Bone marrow (tissue), 2 donors: ENCODE results near the gene CBFA2T3.

ENCODE experiments used
- DNase-seq, 2 donors: peaks; one replicate each; lab custom pipeline; 2025; lab: John Stamatoyannopoulos, UW

The CBFA2T3 gene

GRCh38 chr16:88839026-88839529 is 137.9 kb downstream of the CBFA2T3 start:
- DNase-seq, result no peak

- DNase-seq, result no peak
These were observed 138.4 kb downstream of the CBFA2T3 start for GRCh38 chr16:88838566-88838965.

- no peak for DNase-seq
These were observed 139.2 kb downstream of the CBFA2T3 start for GRCh38 chr16:88837806-88838205.

- no peak for DNase-seq
These were observed 140.2 kb downstream of the CBFA2T3 start for GRCh38 chr16:88836791-88837190.

GRCh38 chr16:88835818-88836217 is 141.2 kb downstream of the CBFA2T3 start:
- no peak for DNase-seq

- no peak for DNase-seq
These were observed 141.6 kb downstream of the CBFA2T3 start for GRCh38 chr16:88835383-88835782.

GRCh38 chr16:88834670-88835069 is 142.3 kb downstream of the CBFA2T3 start:
- no peak for DNase-seq

- no peak for DNase-seq
These were observed 143.9 kb downstream of the CBFA2T3 start for GRCh38 chr16:88833086-88833485.

- no peak for DNase-seq
These were observed 145.2 kb downstream of the CBFA2T3 start for GRCh38 chr16:88831838-88832237.

- DNase-seq, result no peak
These were observed 146.2 kb downstream of the CBFA2T3 start for GRCh38 chr16:88830783-88831182.

- no peak for DNase-seq
These were observed 146.7 kb downstream of the CBFA2T3 start for GRCh38 chr16:88830258-88830657.

GRCh38 chr16:88828711-88829110 is 148.3 kb downstream of the CBFA2T3 start:
- no peak for DNase-seq

- no peak for DNase-seq
These were observed 149.3 kb downstream of the CBFA2T3 start for GRCh38 chr16:88827727-88828126.

GRCh38 chr16:88826070-88826840 is 150.8 kb downstream of the CBFA2T3 start:
- no peak for DNase-seq

- DNase-seq, result no peak
These were observed 151.9 kb downstream of the CBFA2T3 start for GRCh38 chr16:88825146-88825545.
